Measurements from ENCODE around the gene KCNG3. TPM values are rescaled to one million over a fixed set of nuclear protein-coding genes. Genes with fewer than 3 reads are reported as not detected.
A peak's percentile ranks its signal among the peaks of the same experiment; 100 is the strongest.

Gene KCNG3
- total and polyA plus RNA-seq, 2 of the 13 experiments (the other 11 are each of a cell fraction or from before 2014, with no cell fraction given): 2.8 to 4.8 TPM

- TF ChIP-seq HIC2 (CRISPR knock-in tag; IDR thresholded peaks at IDR 0.05; ENCODE audit: low read depth) (peak; percentile 41; the same call in 1 of the 2 replicates), HNF4G (IDR thresholded peaks at IDR 0.05; ENCODE audit: borderline replicate concordance, low read depth, low read length) (peak; percentile 72), HNF4G (CRISPR knock-in tag; IDR thresholded peaks at IDR 0.05; ENCODE audit: borderline replicate concordance, low read depth) (no peak; the same call in 1 of the 2 replicates), HOMEZ (CRISPR knock-in tag; IDR thresholded peaks at IDR 0.05; ENCODE audit: low read depth) (peak; percentile 83), ZZZ3 (CRISPR knock-in tag; IDR thresholded peaks at IDR 0.05; ENCODE audit: borderline replicate concordance) (0 out of 2 replicates have a peak, but pooled peaks have one; percentile 5), MXI1 (IDR thresholded peaks at IDR 0.05; ENCODE audit: borderline replicate concordance, low read depth, low read length) (peak; percentile 23; the same call in 1 of the 3 replicates), ZNF281 (CRISPR knock-in tag; IDR thresholded peaks at IDR 0.05; ENCODE audit: borderline replicate concordance) (no peak), HOXA3 (CRISPR knock-in tag; IDR thresholded peaks at IDR 0.05) (peak; percentile 77; the same call in 1 of the 2 replicates), THAP7 (CRISPR knock-in tag; IDR thresholded peaks at IDR 0.05) (no peak), RCOR2 (CRISPR knock-in tag; IDR thresholded peaks at IDR 0.05) (peak; percentile 75), BCL3 (CRISPR knock-in tag; IDR thresholded peaks at IDR 0.05) (peak; percentile 51; the same call in 1 of the 2 replicates), POGZ (CRISPR knock-in tag; IDR thresholded peaks at IDR 0.05) (peak; percentile 60), MAX (IDR thresholded peaks at IDR 0.05) (peak; percentile 28; the same call in 1 of the 2 replicates), HOXA5 (CRISPR knock-in tag; IDR thresholded peaks at IDR 0.05) (no peak), FOXA3 (CRISPR knock-in tag; IDR thresholded peaks at IDR 0.05) (0 out of 2 replicates have a peak, but pooled peaks have one; percentile 28), CREB1 (IDR thresholded peaks at IDR 0.05) (peak; percentile 67), CREB1 (CRISPR knock-in tag; IDR thresholded peaks at IDR 0.05) (0 out of 2 replicates have a peak, but pooled peaks have one; percentile 39), TFAP4 (IDR thresholded peaks at IDR 0.05; ENCODE audit: borderline replicate concordance, low read depth) (peak; percentile 91), ZNF547 (CRISPR knock-in tag; IDR thresholded peaks at IDR 0.05) (peak; percentile 36; the same call in 1 of the 2 replicates)
These were observed 7.5 kb downstream of the KCNG3 start (continued) for GRCh38 chr2:42486145-42486906.
